AG08396 (cell line): ENCODE results near the gene SRRM5.
"Not testable (repeated sequence)": the region's sequence is repeated elsewhere in the genome, so short reads cannot be mapped to it uniquely, and the experiment has no call there.

Experiments
- DNase-seq: peaks from one replicate; pipeline ENCODE4 v3.0.0; 2012; ENCODE audit warnings: low spot score, mixed read lengths

Gene SRRM5

DNA sequence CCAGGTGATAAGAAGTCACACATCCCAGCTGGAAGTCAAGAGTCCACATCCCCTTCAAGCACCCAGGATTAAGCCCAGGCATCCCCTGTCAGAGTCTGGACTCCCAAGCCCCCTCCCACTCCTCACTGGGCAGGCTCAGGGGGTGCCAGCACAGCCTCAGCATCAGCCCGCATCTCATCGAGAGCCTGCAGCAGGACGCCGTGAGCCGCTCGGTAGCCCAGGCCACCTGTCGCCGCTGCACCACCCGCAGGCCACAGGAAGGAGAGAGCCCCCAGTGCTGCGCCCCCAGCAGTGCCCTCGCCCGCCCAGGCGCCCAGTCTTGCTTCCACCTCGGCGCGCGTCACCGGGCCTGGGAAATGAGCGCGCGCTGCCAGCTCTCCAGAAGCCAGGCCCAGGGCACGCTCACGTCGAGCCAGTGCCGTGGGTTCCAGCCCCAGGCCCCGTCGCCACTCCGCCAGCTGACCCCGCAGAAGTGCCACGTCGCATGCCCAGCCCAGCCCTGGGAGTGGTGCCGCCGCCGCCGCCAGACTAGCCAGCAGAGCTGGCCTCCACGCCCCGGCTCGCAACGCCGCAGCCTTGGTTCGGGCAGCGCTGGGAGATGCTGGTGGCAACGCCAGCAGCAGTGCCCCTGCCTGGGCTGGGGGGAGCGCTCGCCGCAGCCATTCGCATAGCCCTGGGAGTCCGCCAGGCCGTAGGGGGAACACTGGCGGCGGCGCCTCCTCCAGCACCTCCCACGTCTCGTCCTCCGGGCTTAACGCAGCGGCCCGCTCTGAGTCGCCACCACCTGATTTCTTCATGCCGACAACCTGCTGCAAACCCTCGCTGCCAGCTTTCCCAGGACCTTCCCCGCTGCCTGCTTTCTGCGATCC, 19.8 kb upstream of the SRRM5 start:
- DNase-seq: no peak

DNA sequence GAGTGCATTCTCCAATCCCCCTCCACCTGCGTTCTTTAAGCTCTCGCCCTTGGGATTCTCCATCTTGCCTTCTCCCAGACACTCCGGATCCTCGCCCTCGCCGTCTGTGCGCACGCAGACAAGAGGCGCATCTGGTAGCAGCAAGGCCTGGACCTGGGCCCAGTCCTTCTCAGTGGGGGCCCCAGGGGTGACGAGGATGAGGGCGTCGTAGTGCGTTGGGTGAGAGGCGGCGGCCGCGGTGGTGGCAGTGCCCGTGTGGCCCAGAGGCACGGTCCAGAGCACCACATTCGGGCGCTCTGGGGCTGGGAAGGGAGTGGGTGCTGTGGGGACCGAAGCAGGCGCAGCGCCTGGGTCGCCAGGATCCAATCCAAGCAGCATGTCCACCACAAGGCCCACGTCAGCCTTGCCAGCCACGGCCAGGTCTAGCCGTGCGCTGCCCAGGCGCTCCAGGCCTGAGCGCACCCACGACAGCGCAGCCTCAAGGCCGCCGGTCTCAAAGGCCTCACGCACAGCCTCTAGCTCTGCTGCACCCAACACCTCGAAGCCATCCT, 19.0 kb upstream of the SRRM5 start:
- no peak for DNase-seq

DNA sequence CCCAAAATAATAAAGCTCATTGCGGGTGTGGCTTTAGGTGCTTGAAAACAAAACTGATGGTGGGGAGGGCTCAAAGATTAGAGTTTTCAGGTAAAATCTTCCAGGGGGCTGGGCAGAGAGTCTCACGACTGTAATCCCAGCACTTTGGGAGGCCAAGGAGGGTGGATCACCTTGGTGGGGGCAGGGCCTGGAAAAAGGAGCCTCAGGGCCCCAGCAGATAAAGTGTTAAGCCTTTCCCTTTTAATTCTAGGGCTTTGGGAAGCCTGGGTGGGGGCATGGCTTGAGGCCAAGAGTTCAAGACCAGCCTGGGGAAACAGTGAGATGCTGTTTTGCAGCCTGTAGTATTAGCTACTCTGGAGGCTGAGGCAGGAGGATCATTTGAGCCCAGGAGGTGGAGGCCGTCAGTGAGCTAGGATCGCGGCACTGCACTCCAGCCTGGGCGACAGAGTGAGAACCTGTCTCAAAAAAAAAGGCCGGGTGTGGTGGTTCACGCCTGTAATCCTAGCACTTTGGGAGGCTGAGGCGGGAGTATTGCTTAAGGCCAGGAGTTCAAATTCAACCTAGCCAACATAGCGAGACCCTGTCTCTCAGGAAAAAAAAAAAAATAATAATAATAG, 17.7 kb upstream of the SRRM5 start:
- no peak for DNase-seq

GRCh38 chr19:43594710-43595604, 16.9 kb upstream of the SRRM5 start:
- DNase-seq: peak; percentile 63

- DNase-seq: no peak
These were observed 16.3 kb upstream of the SRRM5 start for GRCh38 chr19:43595605-43595998.

DNA sequence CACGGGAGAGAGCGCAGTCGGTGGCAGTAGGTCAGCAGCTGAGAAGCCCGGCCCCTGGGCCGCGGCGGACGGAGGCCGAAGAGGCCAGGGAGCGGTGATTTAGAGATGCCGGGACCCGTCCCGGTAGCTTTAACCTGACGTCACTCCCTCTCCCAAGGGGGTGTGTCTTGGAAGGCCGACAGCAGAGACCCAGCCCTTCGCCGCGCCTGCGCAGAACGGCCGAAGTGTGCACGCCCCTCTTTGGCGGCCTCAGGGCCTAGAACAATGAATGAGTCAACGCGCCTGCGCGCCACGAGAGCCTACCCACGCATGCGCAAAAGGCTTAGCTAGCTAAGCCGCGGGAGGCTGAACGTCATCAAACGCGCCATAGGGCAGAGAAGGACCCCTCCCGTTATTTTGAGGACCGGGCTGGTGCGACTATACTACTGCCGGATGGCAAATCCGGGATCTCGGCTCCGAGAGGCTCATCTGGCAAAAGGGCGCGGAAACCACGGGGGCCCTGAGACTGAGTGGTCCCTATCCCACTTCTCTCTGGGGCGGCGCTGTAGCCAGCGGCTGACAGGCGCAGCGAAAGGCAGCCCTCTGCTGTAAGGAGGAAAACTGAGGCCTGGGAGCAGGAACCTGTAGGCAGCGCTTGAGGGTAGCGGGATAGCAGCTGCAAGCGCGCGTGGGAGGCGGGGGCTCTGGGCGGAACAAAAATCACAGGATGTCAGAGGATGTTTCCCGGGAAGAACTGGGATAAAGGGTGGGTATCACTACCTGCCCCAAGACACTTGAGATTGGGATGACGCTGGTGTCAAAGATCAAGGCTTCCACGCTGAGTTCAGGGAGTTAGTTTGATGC, 15.7 kb upstream of the SRRM5 start, which contains the start of the genes IRGQ and ZNF576:
TSS of gene IRGQ (minus strand) at position 136 of the 843 bp plus-strand sequence. CDS start 796 bp downstream, outside the sequence.
TSS of gene ZNF576 (plus strand) at position 597 of the 843 bp plus-strand sequence. CDS start 514 bp downstream, outside the sequence.
- DNase-seq: peak; percentile 99

GRCh38 chr19:43596842-43597461, 14.9 kb upstream of the SRRM5 start:
- DNase-seq: no peak

GRCh38 chr19:43597876-43598275, 14.0 kb upstream of the SRRM5 start:
- no peak for DNase-seq

GRCh38 chr19:43598445-43599240, 13.2 kb upstream of the SRRM5 start:
- no peak for DNase-seq

DNA sequence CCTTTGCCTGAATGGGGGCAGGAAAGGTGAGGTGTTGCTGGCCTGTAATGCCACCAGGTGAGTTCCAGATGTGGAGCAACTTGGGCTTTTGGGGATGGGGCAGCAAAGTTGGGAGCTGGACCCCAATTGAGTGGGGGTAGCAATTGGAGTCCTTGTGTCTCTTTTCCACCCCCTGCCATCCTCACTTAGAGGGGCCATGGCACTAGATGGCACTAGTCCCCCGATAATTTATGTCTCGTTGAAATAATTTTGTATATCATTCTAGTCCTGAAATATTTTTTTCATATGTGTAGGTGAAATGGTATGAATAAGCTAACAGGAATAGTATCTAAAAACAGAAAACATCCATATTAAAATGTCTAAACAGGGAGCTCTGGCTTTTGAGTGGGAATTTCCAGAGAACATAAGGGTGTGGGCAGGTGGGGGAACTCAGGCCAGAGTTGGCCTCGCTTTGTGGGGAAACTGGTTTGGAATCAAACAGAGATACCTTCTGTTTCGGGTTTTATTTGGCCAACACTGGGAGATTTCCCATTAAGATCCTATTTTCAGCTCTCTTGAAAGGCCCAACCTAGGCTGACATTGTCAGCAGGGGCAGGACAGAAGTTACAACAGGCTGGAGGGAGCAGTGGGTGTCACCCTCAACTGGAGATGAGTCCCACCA, 12.1 kb upstream of the SRRM5 start:
- no peak for DNase-seq

GRCh38 chr19:43600326-43600725, 11.6 kb upstream of the SRRM5 start:
- not testable (repeated sequence) for DNase-seq

GRCh38 chr19:43605875-43606568, 5.9 kb upstream of the SRRM5 start:
- DNase-seq: no peak

DNA sequence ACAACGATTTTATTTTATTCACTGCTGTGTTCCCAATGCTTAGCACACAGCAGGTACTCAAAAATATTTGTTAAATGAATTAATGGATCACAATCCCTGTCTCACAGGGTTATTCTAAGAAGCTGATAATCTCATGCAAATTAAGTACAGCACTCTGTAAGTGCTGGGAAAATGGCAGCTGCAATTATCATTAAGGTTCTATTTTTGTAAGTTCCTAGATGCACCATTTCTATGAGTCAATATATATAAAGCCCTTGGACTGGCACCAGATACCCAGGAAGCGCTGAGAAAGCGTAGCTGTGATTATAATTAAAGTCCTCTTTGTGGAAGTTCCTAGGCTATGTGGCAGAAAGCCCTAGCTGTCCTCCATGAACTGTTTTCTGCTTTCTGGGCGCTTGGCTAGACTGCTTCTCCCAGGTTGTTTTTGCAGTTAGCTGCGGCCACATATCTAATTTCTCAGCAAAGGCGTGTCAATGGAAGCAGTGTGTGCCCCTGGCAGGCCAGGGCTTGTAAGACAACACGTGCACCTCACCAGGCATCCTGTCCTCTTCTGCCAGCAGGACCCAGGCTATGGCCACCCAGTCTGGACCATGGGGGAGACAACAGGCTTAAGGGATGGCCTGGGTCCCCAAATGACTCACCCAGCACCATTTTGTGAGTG, 5.2 kb upstream of the SRRM5 start:
- DNase-seq: no peak

- DNase-seq: no peak
These were observed 4.4 kb upstream of the SRRM5 start for GRCh38 chr19:43607238-43608205.

DNA sequence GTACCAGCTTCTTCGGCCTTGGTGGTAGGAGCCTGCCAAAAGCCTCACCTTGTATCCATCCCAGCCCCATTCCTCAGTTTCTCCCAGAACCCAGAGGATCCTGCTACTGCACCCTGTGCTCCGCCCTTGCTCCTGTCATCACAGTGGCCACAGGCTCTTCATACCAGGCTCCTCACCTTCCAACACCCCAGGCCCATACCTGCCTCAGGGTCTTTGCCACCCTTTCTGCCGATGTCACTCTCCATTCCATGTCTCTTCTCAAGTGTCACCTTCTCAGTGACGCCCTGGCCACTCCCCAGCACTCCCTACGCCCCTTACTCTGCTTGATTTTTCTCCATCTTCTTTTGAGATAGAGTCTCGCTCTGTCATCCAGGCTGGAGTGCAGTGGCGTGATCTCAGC, 2.0 kb upstream of the SRRM5 start:
- no peak for DNase-seq

DNA sequence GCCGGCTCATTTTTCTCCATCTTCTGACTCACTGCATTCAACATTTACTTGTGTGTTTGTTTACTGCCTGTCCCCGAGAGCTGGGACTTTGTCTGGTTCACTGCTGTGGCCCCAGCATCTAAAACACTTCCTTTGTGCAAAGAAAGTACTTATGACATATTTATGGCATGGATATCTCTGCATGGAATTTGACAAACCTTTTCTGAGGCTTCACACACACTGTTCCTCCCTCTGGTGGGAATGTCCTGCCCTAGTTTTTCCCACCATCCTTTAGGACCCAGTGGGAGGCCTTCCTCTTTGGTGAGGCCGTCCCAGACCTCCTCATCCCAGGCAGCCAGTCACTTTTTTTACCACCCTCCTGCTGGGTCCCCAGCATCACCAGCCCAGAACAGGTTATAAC, 1.4 kb upstream of the SRRM5 start:
- DNase-seq: no peak

- DNase-seq: no peak
These were observed 486 bp downstream of the SRRM5 start for GRCh38 chr19:43612374-43612773.
